Activated CD4-positive, alpha-beta memory T cell treated with anti-CD3 and anti-CD28 coated beads for 36 hours (primary cell): ENCODE results near the gene ZNF594. TPM values are rescaled to one million over a fixed set of nuclear protein-coding genes. Genes with fewer than 3 reads are reported as not detected.
"Not testable (repeated sequence)": the region's sequence is repeated elsewhere in the genome, so short reads cannot be mapped to it uniquely, and the experiment has no call there.

ENCODE experiments used
- CTCF ChIA-PET: fragments of 350-600 bp; sonication (Branson Sonifier 250); formaldehyde crosslinking; loops from one replicate; lab custom pipeline; 2021; ENCODE audit warnings: antibody characterized with exemption, inconsistent platforms; lab: Charles Lee
- POLR2A ChIA-PET: fragments of 350-600 bp; sonication (Branson Sonifier 250); formaldehyde crosslinking; loops from one replicate; lab custom pipeline; 2021; ENCODE audit warnings: antibody characterized with exemption; lab: Charles Lee
- DNase-seq: peaks from one replicate; pipeline ENCODE4 v3.0.0-alpha.2; 2020
- H3K27ac Mint-ChIP-seq: one replicate; pipeline ENCODE4 v1.8.0; 2021; ENCODE audit warnings: mixed read lengths
- H3K27me3 Mint-ChIP-seq: one replicate; pipeline ENCODE4 v1.8.0; 2021; ENCODE audit warnings: mixed read lengths
- H3K36me3 Mint-ChIP-seq: one replicate; pipeline ENCODE4 v1.8.0; 2021; ENCODE audit warnings: mixed read lengths
- H3K4me1 Mint-ChIP-seq: one replicate; pipeline ENCODE4 v1.8.0; 2021; ENCODE audit warnings: low read depth, mixed read lengths
- H3K4me3 Mint-ChIP-seq: one replicate; pipeline ENCODE4 v1.8.0; 2021; ENCODE audit warnings: mild to moderate bottlenecking, mixed read lengths
- H3K9me3 Mint-ChIP-seq: one replicate; pipeline ENCODE4 v1.8.0; 2021; ENCODE audit warnings: mixed read lengths
- intact Hi-C: fragments of 100-400 bp; cut with micrococcal nuclease; formaldehyde crosslinking; loops from one replicate; pipeline ENCODE4 v1.15.1; 2023
- total RNA-seq, 2 experiments: library from RNA; stranded (reverse); gene quantifications; one replicate each; pipeline ENCODE4 v1.2.3, GENCODE V29; 2021

Gene ZNF594
- total RNA-seq, 2 experiments from 2014 or later: 5.3 to 6.2 TPM

GRCh38 chr17:5139458-5139732 is 52.3 kb downstream of the ZNF594 start:
- POLR2A ChIA-PET: no interaction called here
- no peak overlapping the region for H3K27ac Mint-ChIP-seq

GRCh38 chr17:5138616-5139457 is 52.8 kb downstream of the ZNF594 start:
- Mint-ChIP-seq H3K36me3 (no peaks in the 10 kb centered on the region), H3K27me3 (no peaks in the 10 kb centered on the region), H3K27ac (no peak overlapping the region), H3K4me3 (no peak overlapping the region), H3K4me1 (no peaks in the 10 kb centered on the region), H3K9me3 (no peaks in the 10 kb centered on the region)
- CTCF ChIA-PET: no interaction called here
- intact Hi-C loops: no loop called here
- POLR2A ChIA-PET: no interaction called here
- no peak for DNase-seq

More at GRCh38 chr17:5139458-5139732, 52.3 kb downstream of the ZNF594 start:
- Mint-ChIP-seq H3K36me3 (no peaks in the 10 kb centered on the region), H3K9me3 (no peaks in the 10 kb centered on the region), H3K4me1 (no peaks in the 10 kb centered on the region), H3K4me3 (no peak overlapping the region), H3K27me3 (no peaks in the 10 kb centered on the region)
- intact Hi-C loops: no loop called here
- CTCF ChIA-PET: no interaction called here
- peak; percentile 6 for DNase-seq

- H3K27me3 Mint-ChIP-seq, intact Hi-C loops, DNase-seq, H3K27ac Mint-ChIP-seq, CTCF ChIA-PET, POLR2A ChIA-PET, H3K36me3 Mint-ChIP-seq, H3K4me3 Mint-ChIP-seq, H3K9me3 Mint-ChIP-seq, H3K4me1 Mint-ChIP-seq: not testable (repeated sequence)
Measured at GRCh38 chr17:5138198-5138544, 53.5 kb downstream of the ZNF594 start.

GRCh38 chr17:5137511-5138197 is 54.0 kb downstream of the ZNF594 start:
- H3K27me3 Mint-ChIP-seq: not testable (repeated sequence)

GRCh38 chr17:5136580-5137412 is 54.9 kb downstream of the ZNF594 start:
- H3K4me1 Mint-ChIP-seq, H3K36me3 Mint-ChIP-seq, H3K9me3 Mint-ChIP-seq, H3K27ac Mint-ChIP-seq, H3K4me3 Mint-ChIP-seq, H3K27me3 Mint-ChIP-seq, intact Hi-C loops, CTCF ChIA-PET, POLR2A ChIA-PET: not testable (repeated sequence)
- DNase-seq: peak; percentile 6

More at GRCh38 chr17:5137511-5138197, 54.0 kb downstream of the ZNF594 start:
- H3K36me3 Mint-ChIP-seq, H3K4me1 Mint-ChIP-seq, H3K27ac Mint-ChIP-seq, POLR2A ChIA-PET, H3K4me3 Mint-ChIP-seq, intact Hi-C loops, CTCF ChIA-PET, DNase-seq, H3K9me3 Mint-ChIP-seq: not testable (repeated sequence)

- intact Hi-C loops: no loop called here
- peak; percentile 4 for DNase-seq
- H3K27ac Mint-ChIP-seq: no peak overlapping the region
Measured at GRCh38 chr17:5135726-5136579, 55.7 kb downstream of the ZNF594 start.

GRCh38 chr17:5135131-5135712 is 56.4 kb downstream of the ZNF594 start:
- intact Hi-C loops, H3K27ac Mint-ChIP-seq, POLR2A ChIA-PET, CTCF ChIA-PET, H3K4me3 Mint-ChIP-seq, H3K27me3 Mint-ChIP-seq, H3K36me3 Mint-ChIP-seq, DNase-seq, H3K4me1 Mint-ChIP-seq, H3K9me3 Mint-ChIP-seq: not testable (repeated sequence)

More at GRCh38 chr17:5135726-5136579, 55.7 kb downstream of the ZNF594 start:
- Mint-ChIP-seq H3K4me3 (no peak overlapping the region), H3K27me3 (no peaks in the 10 kb centered on the region), H3K9me3 (no peaks in the 10 kb centered on the region), H3K36me3 (no peaks in the 10 kb centered on the region), H3K4me1 (no peaks in the 10 kb centered on the region)
- POLR2A ChIA-PET: no interaction called here
- CTCF ChIA-PET: no interaction called here

GRCh38 chr17:5134571-5134970 is 57.1 kb downstream of the ZNF594 start:
- H3K4me1 Mint-ChIP-seq, CTCF ChIA-PET, intact Hi-C loops, H3K27ac Mint-ChIP-seq, H3K36me3 Mint-ChIP-seq, H3K4me3 Mint-ChIP-seq, POLR2A ChIA-PET, H3K9me3 Mint-ChIP-seq, DNase-seq, H3K27me3 Mint-ChIP-seq: not testable (repeated sequence)

GRCh38 chr17:5133961-5134360 is 57.7 kb downstream of the ZNF594 start:
- POLR2A ChIA-PET, CTCF ChIA-PET, H3K9me3 Mint-ChIP-seq, H3K36me3 Mint-ChIP-seq, H3K4me3 Mint-ChIP-seq, H3K4me1 Mint-ChIP-seq, H3K27me3 Mint-ChIP-seq, DNase-seq, H3K27ac Mint-ChIP-seq, intact Hi-C loops: not testable (repeated sequence)

GRCh38 chr17:5133311-5133710 is 58.4 kb downstream of the ZNF594 start:
- no peaks in the 10 kb centered on the region for H3K4me1 Mint-ChIP-seq
- DNase-seq: no peak
- no peak overlapping the region for H3K27ac Mint-ChIP-seq
- intact Hi-C loops: no loop called here
- ChIA-PET POLR2A (no interaction called here), CTCF (no interaction called here)
- H3K9me3 Mint-ChIP-seq: no peaks in the 10 kb centered on the region
- no peak overlapping the region for H3K4me3 Mint-ChIP-seq
- no peaks in the 10 kb centered on the region for H3K27me3 Mint-ChIP-seq
- H3K36me3 Mint-ChIP-seq: no peaks in the 10 kb centered on the region

GRCh38 chr17:5132503-5133225 is 59.0 kb downstream of the ZNF594 start:
- H3K4me3 Mint-ChIP-seq, POLR2A ChIA-PET, H3K9me3 Mint-ChIP-seq, intact Hi-C loops, H3K36me3 Mint-ChIP-seq, H3K27ac Mint-ChIP-seq, H3K4me1 Mint-ChIP-seq, H3K27me3 Mint-ChIP-seq: not testable (repeated sequence)
- DNase-seq: peak; percentile 11
- CTCF ChIA-PET: interaction anchor here (0.6 kb wide), 1 partner anchor 268 kb away, joined by 3 read pairs; no protein-coding TSS in a partner anchor
